Muscle layer of colon (tissue), 2 donors: ENCODE results near the gene SHANK2.

ENCODE experiments used
- H3K27ac ChIP-seq: one replicate; pipeline ENCODE4 v1.7.0; 2013; ENCODE audit warnings: low read depth, mild to moderate bottlenecking, low read length, moderate library complexity
- H3K27me3 ChIP-seq, 2 donors: one replicate each; pipeline ENCODE4 v1.7.0; 2013; ENCODE audit warnings: low read length in 2 of 2, mild to moderate bottlenecking in 2 of 2; ENCODE audit not compliant: insufficient read depth in 2 of 2, control insufficient read depth in 1 of 2
- H3K36me3 ChIP-seq: one replicate; pipeline ENCODE4 v1.7.0; 2013; ENCODE audit warnings: mild to moderate bottlenecking, low read length; ENCODE audit not compliant: insufficient read depth
- H3K4me1 ChIP-seq: one replicate; pipeline ENCODE4 v1.7.0; 2013; ENCODE audit warnings: mild to moderate bottlenecking, low read length; ENCODE audit not compliant: insufficient read depth
- H3K4me3 ChIP-seq, 2 donors: one replicate each; pipeline ENCODE4 v1.7.0; 2013; ENCODE audit warnings: low read length in 2 of 2, low read depth in 1 of 2, mild to moderate bottlenecking in 1 of 2, moderate library complexity in 1 of 2
- H3K9ac ChIP-seq: one replicate; pipeline ENCODE4 v1.7.0; 2013; ENCODE audit warnings: low read length
- H3K9me3 ChIP-seq: one replicate; pipeline ENCODE4 v1.7.0; 2013; ENCODE audit warnings: mild to moderate bottlenecking, low read length
- donor health status: abdominal sarcoma.
- donor health status: Adenocarcinoma of cecum.

The SHANK2 gene

GRCh38 chr11:71284525-71285092 lies 32.2 kb upstream of the SHANK2 start:
- Histone ChIP-seq H3K4me3 (no peak overlapping the region), H3K4me1 (no peaks in the 10 kb centered on the region), H3K36me3 (no peaks in the 10 kb centered on the region), H3K9ac (no peak overlapping the region), H3K9me3 (peaks cover under 1% of the 10 kb centered on the region), H3K27ac (no peak overlapping the region), H3K27me3 (no peaks in the 10 kb centered on the region)

DNA sequence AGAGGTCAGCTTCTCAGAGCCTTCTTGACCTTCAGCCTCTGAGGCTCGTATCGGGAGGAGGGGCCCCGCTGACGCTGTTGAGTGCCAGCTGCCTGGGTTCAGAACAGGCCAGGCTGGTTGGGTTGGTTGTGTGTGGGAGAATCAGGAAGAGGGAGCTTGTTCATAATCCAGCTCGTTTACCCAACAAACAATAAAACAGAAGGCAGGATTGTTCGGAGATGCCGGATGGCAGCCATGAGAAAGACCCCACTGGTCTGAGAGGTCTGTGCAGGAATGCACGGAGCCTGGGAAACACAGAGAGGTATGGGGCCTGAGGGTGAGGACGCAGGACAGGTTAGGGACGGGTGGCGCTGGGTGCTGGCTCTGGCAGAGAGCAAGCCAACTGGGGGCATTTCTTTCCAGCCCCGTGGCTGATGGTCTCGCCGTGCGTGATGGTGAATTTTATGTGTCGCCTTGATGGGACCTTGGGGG lies 31.6 kb upstream of the SHANK2 start:
- H3K4me1 ChIP-seq: no peaks in the 10 kb centered on the region
- H3K4me3 ChIP-seq: no peak overlapping the region
- no peaks in the 10 kb centered on the region for H3K36me3 ChIP-seq
- no peak overlapping the region for H3K27ac ChIP-seq
- H3K9me3 ChIP-seq: no peaks in the 10 kb centered on the region
- H3K9ac ChIP-seq: no peak overlapping the region
- H3K27me3 ChIP-seq: no peaks in the 10 kb centered on the region

DNA sequence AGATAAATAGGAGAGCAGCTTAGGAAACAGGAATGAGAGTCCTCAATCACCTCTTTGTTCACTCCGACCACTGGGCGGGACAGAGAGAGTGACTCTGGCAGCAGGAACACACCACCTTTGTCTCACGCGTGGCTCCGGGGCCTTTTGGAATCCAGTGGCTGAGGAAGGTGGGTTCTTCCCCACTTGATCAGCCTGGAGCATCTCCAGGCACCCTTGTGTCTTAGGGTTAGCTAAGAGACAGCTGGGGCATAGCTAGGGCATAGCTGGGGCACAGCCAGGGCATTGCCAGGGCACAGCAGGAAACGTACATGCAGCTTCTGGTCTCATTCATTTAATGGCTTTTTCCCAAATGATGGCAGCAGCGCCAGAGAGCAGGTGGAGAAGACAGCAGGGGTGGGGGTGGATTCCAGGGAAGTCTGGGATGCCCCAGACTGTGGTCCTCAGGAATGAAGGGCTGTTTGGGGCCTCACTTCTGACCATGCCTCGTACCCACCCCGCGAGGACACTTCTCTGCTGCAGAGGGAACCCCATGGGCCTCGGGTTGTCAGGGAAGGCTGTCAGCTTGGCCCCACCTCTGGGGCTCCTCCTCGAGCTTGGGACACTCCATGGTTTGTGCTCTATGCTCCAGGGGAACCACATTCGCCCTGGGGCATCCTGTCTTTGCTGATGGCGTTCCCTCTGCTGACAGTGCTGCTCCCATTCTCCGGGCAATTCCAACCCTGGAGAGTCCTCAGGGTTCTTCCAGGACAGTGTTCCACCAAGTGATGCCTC lies 30.4 kb upstream of the SHANK2 start:
- H3K36me3 ChIP-seq: no peaks in the 10 kb centered on the region
- no peaks in the 10 kb centered on the region for H3K4me1 ChIP-seq
- no peak overlapping the region for H3K27ac ChIP-seq
- H3K27me3 ChIP-seq: no peaks in the 10 kb centered on the region
- no peak overlapping the region for H3K4me3 ChIP-seq
- H3K9me3 ChIP-seq: no peaks in the 10 kb centered on the region
- H3K9ac ChIP-seq: no peak overlapping the region

DNA sequence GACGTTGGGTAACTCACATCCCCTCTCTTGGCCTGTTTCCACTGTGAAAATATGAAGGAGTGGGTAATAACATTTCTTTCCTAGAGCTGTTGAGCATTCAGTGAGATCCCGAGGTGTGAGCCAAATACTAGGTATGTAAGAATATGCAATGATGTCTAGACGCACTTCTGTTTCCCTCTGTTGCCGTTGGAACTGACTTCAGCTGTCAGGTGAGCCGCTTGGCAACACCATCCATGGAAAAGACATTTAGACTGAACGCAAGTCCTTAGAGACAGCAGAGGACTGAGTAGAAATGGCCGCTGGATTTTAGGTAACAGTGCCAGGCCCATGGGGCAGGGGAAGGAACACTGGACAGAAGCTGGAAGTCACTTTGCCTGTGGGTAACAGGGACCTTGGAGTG lies 29.5 kb upstream of the SHANK2 start:
- Histone ChIP-seq H3K36me3 (no peaks in the 10 kb centered on the region), H3K9me3 (no peaks in the 10 kb centered on the region), H3K9ac (no peak overlapping the region), H3K27me3 (no peaks in the 10 kb centered on the region), H3K27ac (no peak overlapping the region), H3K4me1 (no peaks in the 10 kb centered on the region), H3K4me3 (no peak overlapping the region)

DNA sequence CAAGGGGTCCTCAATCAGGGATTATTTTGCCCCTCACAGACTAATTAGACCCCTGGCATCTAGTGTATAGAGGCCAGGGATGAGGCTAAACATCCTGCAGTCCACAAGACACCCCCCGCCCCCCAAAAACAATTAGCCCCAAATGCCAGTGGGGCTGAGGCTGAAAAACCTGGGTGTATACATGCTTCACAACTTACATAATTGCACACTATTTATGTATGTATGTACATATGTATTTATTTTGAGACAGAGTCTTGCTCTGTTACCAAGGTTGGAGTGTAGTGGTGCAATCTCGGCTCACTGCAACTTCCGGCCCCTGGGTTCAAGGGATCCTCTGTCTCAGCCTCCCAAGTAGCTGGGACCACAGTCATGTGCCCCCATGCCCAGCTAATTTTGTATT lies 28.8 kb upstream of the SHANK2 start:
- Histone ChIP-seq H3K4me3 (no peak overlapping the region), H3K4me1 (no peaks in the 10 kb centered on the region), H3K27me3 (no peaks in the 10 kb centered on the region), H3K9ac (no peak overlapping the region), H3K36me3 (no peaks in the 10 kb centered on the region), H3K27ac (no peak overlapping the region), H3K9me3 (no peaks in the 10 kb centered on the region)

DNA sequence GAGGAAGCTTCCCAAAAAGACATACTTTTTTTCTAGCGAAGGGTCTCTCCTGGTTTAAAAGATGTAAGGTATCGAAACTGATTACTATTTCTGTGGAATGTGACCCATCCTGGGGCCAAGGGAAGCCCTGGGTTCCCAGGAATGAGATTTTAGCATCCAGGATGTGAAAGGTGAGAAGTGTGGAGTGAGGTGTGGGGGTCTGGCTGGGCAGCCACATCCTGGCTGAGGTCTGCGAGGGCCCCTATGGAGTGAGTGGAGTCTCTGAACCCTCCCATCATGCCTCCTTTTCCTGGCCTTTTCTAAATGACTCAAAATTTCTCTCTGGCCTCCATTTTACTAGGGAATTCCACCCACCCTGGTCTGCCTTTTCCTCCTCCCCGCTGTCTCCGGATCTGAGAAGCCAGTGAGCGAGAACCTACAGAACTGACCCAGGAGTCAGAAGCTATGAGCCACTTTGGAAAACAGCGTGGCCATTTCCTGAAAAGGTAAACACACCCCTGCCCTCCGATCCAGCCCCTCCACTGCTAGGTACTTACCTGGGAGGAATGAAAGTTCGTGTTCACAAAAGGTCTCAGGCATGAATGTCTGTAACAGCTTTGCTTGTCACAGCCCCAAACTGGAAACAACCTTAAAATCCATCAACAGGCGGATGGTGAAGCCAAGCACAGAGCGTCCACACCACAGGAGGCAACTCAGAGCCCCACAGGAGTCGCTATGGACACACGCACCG lies 27.7 kb upstream of the SHANK2 start:
- Histone ChIP-seq H3K27ac (no peak overlapping the region), H3K27me3 (no peaks in the 10 kb centered on the region), H3K9me3 (no peaks in the 10 kb centered on the region), H3K9ac (no peak overlapping the region), H3K4me1 (no peaks in the 10 kb centered on the region), H3K36me3 (no peaks in the 10 kb centered on the region), H3K4me3 (no peak overlapping the region)

- no peaks in the 10 kb centered on the region for H3K27me3 ChIP-seq
- H3K9me3 ChIP-seq: no peaks in the 10 kb centered on the region
- no peak overlapping the region for H3K27ac ChIP-seq
Observed at GRCh38 chr11:71272161-71272560, 19.8 kb upstream of the SHANK2 start.

DNA sequence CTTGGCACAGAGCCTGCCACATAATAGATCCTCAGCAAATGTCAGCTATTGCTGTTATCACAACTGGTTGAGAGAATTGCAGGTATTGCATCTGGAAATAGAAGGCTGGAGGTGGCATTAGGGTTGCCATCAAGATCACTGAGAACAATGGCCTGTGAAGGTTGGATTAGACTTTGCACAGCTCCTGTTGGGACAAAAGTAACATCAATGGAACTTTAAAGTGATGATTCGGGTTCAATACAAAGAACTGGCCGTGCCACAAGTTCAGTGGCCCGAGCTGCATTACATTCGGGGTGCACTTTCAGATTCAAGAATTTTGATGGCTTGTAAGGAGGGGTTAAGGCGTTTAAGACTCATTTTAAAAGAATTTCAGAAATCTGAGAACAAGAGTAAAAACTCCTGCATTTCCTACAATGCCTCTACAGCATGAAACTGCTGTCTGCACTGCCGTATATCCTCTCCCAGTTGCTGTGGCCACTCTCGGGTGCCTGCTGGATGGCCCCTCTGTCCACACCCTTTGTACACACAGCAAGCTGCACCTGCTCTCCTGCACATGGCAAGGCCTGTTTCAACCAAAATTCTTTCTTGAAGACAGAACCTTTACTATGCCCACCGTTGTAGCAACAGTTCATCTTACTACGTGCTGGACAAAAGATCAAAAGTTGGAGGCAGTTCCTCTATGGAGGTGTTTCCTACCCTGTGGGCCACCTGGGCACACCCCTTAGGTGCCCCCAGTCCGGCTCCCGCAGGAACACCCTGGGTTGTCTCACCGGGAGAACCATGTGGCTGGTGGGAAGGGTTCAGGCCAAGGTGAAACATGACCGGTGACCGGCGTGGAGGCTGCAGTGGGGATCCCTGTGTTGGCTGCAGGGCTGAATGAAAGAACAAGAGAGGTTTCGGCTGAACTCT lies 17.5 kb upstream of the SHANK2 start:
- H3K27ac ChIP-seq: no peak overlapping the region
- no peaks in the 10 kb centered on the region for H3K27me3 ChIP-seq
- H3K9ac ChIP-seq: no peak overlapping the region
- H3K4me3 ChIP-seq: no peak overlapping the region
- H3K4me1 ChIP-seq: peaks cover 7% of the 10 kb centered on the region
- H3K36me3 ChIP-seq: no peaks in the 10 kb centered on the region
- no peaks in the 10 kb centered on the region for H3K9me3 ChIP-seq

More at GRCh38 chr11:71272161-71272560, 19.8 kb upstream of the SHANK2 start:
- H3K4me3 ChIP-seq: no peak overlapping the region
- H3K36me3 ChIP-seq: no peaks in the 10 kb centered on the region
- no peak overlapping the region for H3K9ac ChIP-seq
- H3K4me1 ChIP-seq: no peaks in the 10 kb centered on the region

DNA sequence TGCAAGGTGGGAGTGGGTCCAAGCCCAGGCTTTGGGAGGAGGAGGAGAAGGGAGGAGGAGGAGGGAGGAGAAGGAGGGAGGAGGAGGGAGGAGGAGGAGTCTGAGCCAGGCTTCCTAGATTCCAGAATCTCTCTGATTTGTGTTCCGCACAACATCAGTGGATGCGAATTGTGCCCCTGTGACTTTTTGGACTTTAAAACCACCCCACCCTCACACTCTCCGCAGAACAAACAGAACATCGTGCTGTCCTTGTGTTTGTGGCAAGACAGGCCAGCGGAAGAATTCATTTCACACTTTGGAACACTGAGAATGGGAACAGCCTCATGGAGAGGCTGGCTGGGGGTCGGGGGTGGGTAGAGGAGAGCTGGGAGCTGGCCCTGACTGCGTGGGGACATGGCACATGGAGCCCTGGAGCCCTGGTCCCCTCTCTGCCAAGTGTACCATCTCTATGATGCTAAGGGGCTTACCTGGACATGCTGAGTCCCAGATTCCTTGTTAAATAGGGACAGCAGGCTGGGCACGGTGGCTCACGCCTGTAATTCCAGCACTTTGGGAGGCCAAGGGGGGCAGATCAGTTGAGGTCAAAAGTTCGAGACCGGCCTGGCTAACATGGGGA lies 16.4 kb upstream of the SHANK2 start:
- Histone ChIP-seq H3K27ac (no peak overlapping the region), H3K4me1 (peaks cover 7% of the 10 kb centered on the region), H3K9me3 (no peaks in the 10 kb centered on the region), H3K27me3 (no peaks in the 10 kb centered on the region), H3K4me3 (no peak overlapping the region), H3K36me3 (no peaks in the 10 kb centered on the region), H3K9ac (no peak overlapping the region)

DNA sequence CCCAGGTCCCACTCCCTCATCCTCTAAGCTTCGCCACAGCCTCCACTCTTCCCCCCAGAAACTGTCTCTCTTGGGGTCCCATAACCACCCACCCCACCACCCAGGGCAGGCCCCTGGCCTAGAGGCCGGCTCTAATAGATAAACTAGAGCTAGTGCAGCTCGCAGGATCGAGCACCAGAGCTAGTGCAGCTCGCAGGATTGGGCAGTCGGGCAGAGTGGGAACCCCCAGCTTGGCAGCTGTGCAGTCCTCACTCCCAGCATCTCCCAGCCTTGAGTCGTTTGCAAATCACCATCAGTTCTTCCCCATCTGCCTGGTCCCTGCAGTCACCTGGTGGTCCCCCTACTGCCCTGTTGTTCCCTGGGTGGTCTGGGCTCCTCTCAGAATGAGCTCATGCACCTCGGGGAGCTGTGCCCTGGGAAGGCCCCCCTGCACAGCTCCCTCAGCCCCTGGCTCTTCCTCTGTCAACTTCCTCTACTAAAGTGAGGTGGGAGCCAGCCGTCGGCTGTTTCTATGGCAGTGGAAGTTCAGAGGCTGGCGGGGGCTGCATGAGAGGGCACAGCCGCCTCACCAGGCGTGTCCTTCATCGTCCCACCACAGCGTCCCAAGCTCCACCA lies 15.5 kb upstream of the SHANK2 start:
- Histone ChIP-seq H3K9ac (no peak overlapping the region), H3K27me3 (no peaks in the 10 kb centered on the region), H3K27ac (no peak overlapping the region), H3K4me1 (peaks cover 7% of the 10 kb centered on the region), H3K4me3 (no peak overlapping the region), H3K36me3 (no peaks in the 10 kb centered on the region), H3K9me3 (no peaks in the 10 kb centered on the region)
